Measurements from ENCODE around the gene PI4KB. TPM values are rescaled to one million over a fixed set of nuclear protein-coding genes. Genes with fewer than 3 reads are reported as not detected.
A peak's percentile ranks its signal among the peaks of the same experiment; 100 is the strongest.

Gene PI4KB
- total RNA-seq, 2 donors from 2014 or later = 39.6 to 40.2 TPM

- Histone ChIP-seq H3K4me1 (peaks cover 36% of the 10 kb centered on the region), H3K9me3 (no peaks in the 10 kb centered on the region), H3K27me3 (no peaks in the 10 kb centered on the region), H3K36me3 (replicated peaks in 1 of 2; ENCODE audit: insufficient read depth in 1 of 2, low read depth in 2 of 2) (peaks cover 0 to 7% of the 10 kb centered on the region in 2 donors), H3K4me3 (no peak overlapping the region), H3K27ac (no peak overlapping the region)
- TF ChIP-seq CTCF (IDR thresholded peaks at IDR 0.05) (no peak), POLR2A (IDR thresholded peaks at IDR 0.05) (no peak)
- ATAC-seq = no peak
- peak in 3 of 4 donors; percentile 17 to 51 (median 25) for DNase-seq
- intact Hi-C loops (cut with DNase I) = no loop called here
- 75 to 82% methylated on average over 4 to 8 of the region's 8 CpGs for WGBS, 2 donors
Observed at GRCh38 chr1:151367658-151368392, 40.6 kb upstream of the PI4KB start.

GRCh38 chr1:151364996-151365395 lies 37.8 kb upstream of the PI4KB start:
- ATAC-seq = no peak
- intact Hi-C loops (cut with DNase I) = no loop called here

DNA sequence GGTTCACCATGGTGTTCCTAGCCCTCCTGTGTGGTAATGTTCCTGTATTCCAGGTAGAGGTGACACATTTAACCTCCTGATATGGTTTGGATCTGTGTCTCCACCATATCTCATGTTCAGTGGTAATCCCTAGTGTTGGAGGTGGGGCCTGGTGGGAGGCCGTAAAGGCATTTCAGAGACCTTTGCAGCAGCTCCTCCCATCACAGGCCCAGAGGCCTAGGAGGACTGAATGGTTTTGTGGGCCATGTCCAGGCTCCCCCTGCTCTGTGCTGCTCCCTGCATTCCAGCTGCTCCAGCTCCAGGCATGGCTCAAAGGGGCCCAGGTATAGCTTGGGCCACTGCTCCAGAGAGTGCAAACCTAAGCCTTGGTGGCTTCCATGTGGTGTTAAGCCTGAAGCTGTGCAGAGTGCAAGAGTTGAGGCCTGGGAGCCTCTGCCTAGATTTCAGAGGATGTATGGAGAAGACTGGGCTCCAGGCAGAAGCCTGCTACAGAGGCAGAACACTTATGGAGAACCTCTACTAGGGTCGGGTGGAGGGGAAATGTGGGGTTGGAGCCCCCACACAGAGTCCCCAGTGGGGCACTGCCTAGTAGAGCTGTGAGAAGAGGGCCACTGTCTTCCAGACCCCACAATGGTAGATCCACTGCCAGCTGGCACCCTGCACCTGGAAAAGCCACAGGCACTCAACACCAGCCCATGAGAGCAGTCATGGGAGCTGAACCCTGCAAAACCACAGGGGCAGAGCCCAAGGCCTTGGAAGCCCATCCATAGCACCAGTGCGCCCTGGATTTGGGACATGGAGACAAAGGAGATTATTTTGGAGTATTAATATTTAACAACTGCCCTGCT lies 35.3 kb upstream of the PI4KB start:
- WGBS, 2 donors = 89 to 97% methylated on average over 2 to 3 of the region's 3 CpGs
- Histone ChIP-seq H3K4me1 (no peaks in the 10 kb centered on the region), H3K27me3 (no peaks in the 10 kb centered on the region), H3K4me3 (no peak overlapping the region), H3K27ac (no peak overlapping the region), H3K9me3 (no peaks in the 10 kb centered on the region), H3K36me3 (replicated peaks in 1 of 2; ENCODE audit: insufficient read depth in 1 of 2, low read depth in 2 of 2) (peaks cover 0 to 7% of the 10 kb centered on the region in 2 donors)
- intact Hi-C loops (cut with DNase I) = no loop called here
- DNase-seq (no peak), ATAC-seq (no peak)
- no peak for TF ChIP-seq CTCF (IDR thresholded peaks at IDR 0.05)
- no peak for TF ChIP-seq POLR2A (IDR thresholded peaks at IDR 0.05)

More at GRCh38 chr1:151364996-151365395, 37.8 kb upstream of the PI4KB start:
- Histone ChIP-seq H3K27ac (no peak overlapping the region), H3K36me3 (replicated peaks in 1 of 2; ENCODE audit: insufficient read depth in 1 of 2, low read depth in 2 of 2) (peaks cover 0 to 7% of the 10 kb centered on the region in 2 donors), H3K4me1 (peaks cover 8% of the 10 kb centered on the region), H3K27me3 (no peaks in the 10 kb centered on the region), H3K4me3 (no peak overlapping the region), H3K9me3 (no peaks in the 10 kb centered on the region)
- TF ChIP-seq POLR2A (IDR thresholded peaks at IDR 0.05) (no peak), CTCF (IDR thresholded peaks at IDR 0.05) (no peak)
- no peak for DNase-seq
- 83 to 88% methylated on average over 2 to 4 of the region's 4 CpGs for WGBS, 2 donors

- TF ChIP-seq POLR2A (IDR thresholded peaks at IDR 0.05) = no peak
- TF ChIP-seq CTCF (IDR thresholded peaks at IDR 0.05) = no peak
- Histone ChIP-seq H3K9me3 (no peaks in the 10 kb centered on the region), H3K36me3 (replicated peaks in 1 of 2; ENCODE audit: insufficient read depth in 1 of 2, low read depth in 2 of 2) (peaks cover 0 to 7% of the 10 kb centered on the region in 2 donors), H3K4me3 (no peak overlapping the region), H3K4me1 (no peaks in the 10 kb centered on the region), H3K27ac (no peak overlapping the region), H3K27me3 (no peaks in the 10 kb centered on the region)
- ATAC-seq (no peak), DNase-seq (no peak)
- intact Hi-C loops (cut with DNase I) = no loop called here
Observed at GRCh38 chr1:151361883-151362282, 34.7 kb upstream of the PI4KB start.

All from body of pancreas (tissue), 4 donors.